AG04450 (cell line): ENCODE results near the gene C1QTNF6. TPM values are rescaled to one million over a fixed set of nuclear protein-coding genes. Genes with fewer than 3 reads are reported as not detected.
"Not testable (repeated sequence)": the region's sequence is repeated elsewhere in the genome, so short reads cannot be mapped to it uniquely, and the experiment has no call there.

Experiments
- CTCF ChIA-PET: fragments of 300-600, 350-600 bp; formaldehyde crosslinking; extraction: SDS; loops from one replicate; lab custom pipeline; 2022; ENCODE audit warnings: antibody characterized with exemption, inconsistent platforms; lab: Charles Lee
- POLR2A ChIA-PET: fragments of 350-600 bp; formaldehyde crosslinking; extraction: SDS; loops from one replicate; lab custom pipeline; 2021; ENCODE audit warnings: antibody characterized with exemption, inconsistent platforms; lab: Yijun Ruan, JAX
- DNase-seq: peaks from one replicate; pipeline ENCODE4 v3.0.0-alpha.2; 2011; ENCODE audit warnings: low read depth, low spot score
- H3K27ac ChIP-seq: one replicate; pipeline ENCODE4 v1.5.1; 2012; ENCODE audit warnings: low read depth, low read length, control low read depth
- H3K27me3 ChIP-seq: one replicate; pipeline ENCODE4 v1.6.0; 2012; ENCODE audit warnings: low read length; ENCODE audit not compliant: control insufficient read depth, insufficient read depth
- H3K4me3 ChIP-seq: 2 replicates; pipeline ENCODE4 v1.5.1; 2011; ENCODE audit warnings: mild to moderate bottlenecking, low read depth, low read length, control low read depth
- H3K9me3 ChIP-seq: 2 replicates; pipeline ENCODE4 v1.5.1; 2012; ENCODE audit warnings: low read length; ENCODE audit not compliant: control insufficient read depth, insufficient read depth
- CTCF ChIP-seq: IDR thresholded peaks from 2 replicates; pipeline ENCODE4 v1.5.1; 2011; ENCODE audit warnings: low read depth, low read length, control low read depth, inconsistent platforms
- polyA minus RNA-seq: library from RNA; depleted of rRNA, polyadenylated mRNA; stranded (reverse); fragments of >200 nt; gene quantifications from 2 replicates; pipeline ENCODE4 v1.2.3, GENCODE V29; 2011; rRNA and poly(A)+ RNA removed
- polyA plus RNA-seq: library from polyadenylated mRNA; depleted of rRNA; stranded (reverse); fragments of >200 nt; gene quantifications from 2 replicates; pipeline ENCODE4 v1.2.3, GENCODE V29; 2011; rRNA removed

C1QTNF6 gene
- polyA plus RNA-seq (8.2 and 10.0 TPM in 2 replicates), polyA minus RNA-seq (4.6 and 4.8 TPM in 2 replicates)

- H3K9me3 ChIP-seq: 0 out of 2 replicates have a peak, but pooled peaks cover 3% of the 10 kb centered on the region
- H3K27me3 ChIP-seq: no peaks in the 10 kb centered on the region
- peak within 1 kb of the TSS; percentile 63 for H3K4me3 ChIP-seq
- peak within 1 kb of the TSS; percentile 83 for H3K27ac ChIP-seq
- DNase-seq: no peak
- CTCF ChIA-PET: interaction anchor here (1.2 to 2.9 kb wide), 2 partner anchors 9 to 72 kb away, joined by 4 to 7 read pairs; no protein-coding TSS in a partner anchor
- POLR2A ChIA-PET: no interaction called here
- no peak for TF ChIP-seq CTCF
Measured at GRCh38 chr22:37187891-37188761, at the start of gene C1QTNF6. Gene C1QTNF6 (minus strand): TSS chr22:37188247. CDS start chr22:37188213, 34 bp downstream.

GRCh38 chr22:37235897-37236607 lies 48.0 kb upstream of the C1QTNF6 start:
- DNase-seq: no peak
- no peaks in the 10 kb centered on the region for H3K27me3 ChIP-seq
- H3K27ac ChIP-seq: no peak overlapping the region
- POLR2A ChIA-PET: no interaction called here
- CTCF ChIA-PET: interaction anchor here (0.6 kb wide), 1 partner anchor 658 kb away, joined by 5 read pairs; no protein-coding TSS in a partner anchor
- H3K4me3 ChIP-seq: no peak overlapping the region
- H3K9me3 ChIP-seq: no peaks in the 10 kb centered on the region; the same call in 1 of the 2 replicates
- TF ChIP-seq CTCF: no peak

GRCh38 chr22:37234736-37235711 lies 47.0 kb upstream of the C1QTNF6 start:
- POLR2A ChIA-PET: no interaction called here
- Histone ChIP-seq H3K27me3 (no peaks in the 10 kb centered on the region), H3K9me3 (no peaks in the 10 kb centered on the region), H3K27ac (no peak overlapping the region), H3K4me3 (no peak overlapping the region)
- TF ChIP-seq CTCF: no peak
- CTCF ChIA-PET: no interaction called here
- no peak for DNase-seq

DNA sequence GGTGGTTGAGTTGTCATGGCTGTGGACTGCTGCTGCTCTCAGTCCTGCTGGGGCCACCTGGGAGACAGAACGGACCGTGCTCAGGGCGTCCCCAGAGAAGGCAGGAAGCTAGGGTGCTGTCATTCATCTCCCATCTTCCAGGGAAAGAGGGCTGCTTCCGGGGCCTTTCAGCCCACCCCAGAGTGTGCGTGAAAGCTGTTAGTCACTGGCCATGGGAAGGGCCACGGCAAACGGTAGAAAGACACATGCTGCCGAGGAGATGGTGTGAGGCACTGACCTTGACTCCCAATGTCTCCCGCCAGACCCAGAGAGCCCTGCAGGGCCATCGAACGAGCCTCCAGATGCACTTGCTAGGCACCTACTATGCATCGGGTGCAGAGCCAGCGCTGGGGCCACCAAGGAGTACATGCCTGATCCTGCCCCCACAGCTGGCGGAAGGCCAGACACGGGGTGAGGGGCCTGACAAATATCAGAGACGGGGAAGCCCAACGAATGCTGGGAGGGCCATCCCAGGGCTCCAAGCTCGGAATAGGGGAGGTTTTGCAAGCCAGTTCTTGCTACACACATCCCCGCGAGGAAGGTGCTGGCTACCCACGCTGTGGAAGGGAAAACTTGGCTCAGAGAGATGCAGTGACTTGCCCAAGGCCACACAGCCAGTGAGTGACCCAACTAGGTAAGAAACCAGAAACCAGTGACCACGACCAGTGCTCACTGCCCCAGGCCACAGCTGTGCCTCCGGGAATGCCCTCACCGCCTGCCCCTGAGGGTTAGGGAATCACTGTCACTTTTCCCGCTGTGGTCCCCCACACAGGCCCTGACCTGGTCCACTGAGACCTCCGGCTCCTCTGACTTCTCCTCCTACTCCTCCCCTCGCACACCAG lies 45.9 kb upstream of the C1QTNF6 start:
- Histone ChIP-seq H3K9me3 (no peaks in the 10 kb centered on the region), H3K4me3 (no peak overlapping the region), H3K27me3 (no peaks in the 10 kb centered on the region), H3K27ac (no peak overlapping the region)
- CTCF ChIA-PET: interaction anchor here (0.8 kb wide), 1 partner anchor 34 kb away, joined by 3 read pairs; no protein-coding TSS in a partner anchor
- no peak for DNase-seq
- no peak for TF ChIP-seq CTCF
- POLR2A ChIA-PET: no interaction called here

- POLR2A ChIA-PET, H3K4me3 ChIP-seq, H3K27me3 ChIP-seq, DNase-seq, H3K9me3 ChIP-seq, H3K27ac ChIP-seq: not testable (repeated sequence)
- CTCF ChIA-PET: interaction anchor here (0.8 kb wide), 1 partner anchor 34 kb away, joined by 3 read pairs; no protein-coding TSS in a partner anchor
Measured at GRCh38 chr22:37233371-37233750, 45.3 kb upstream of the C1QTNF6 start.
